H1 (cell line): ENCODE results near the gene METAP1D. TPM values are rescaled to one million over a fixed set of nuclear protein-coding genes. Genes with fewer than 3 reads are reported as not detected.

Source experiments
- CTCF ChIA-PET: fragments of 300-600 bp; sonication (Branson Sonifier 250); formaldehyde crosslinking; loops from one replicate; lab custom pipeline; 2021; ENCODE audit not compliant: partially characterized antibody; lab: Charles Lee
- POLR2A ChIA-PET: fragments of 300-600 bp; sonication (Branson Sonifier 250); formaldehyde crosslinking; loops from one replicate; lab custom pipeline; 2021; ENCODE audit warnings: inconsistent platforms; ENCODE audit not compliant: partially characterized antibody; lab: Charles Lee
- DNase-seq, 2 experiments: peaks; one replicate each; pipeline versions ENCODE4 v3.0.0 to v3.0.0-alpha.2; 2010 to 2022; ENCODE audit warnings: low spot score in 2 of 2, low read depth in 1 of 2, mixed read lengths in 1 of 2
- FAIRE-seq: peaks from 2 replicates; lab custom pipeline; 2011; peaks lifted over from hg19 to GRCh38; lab: Jason Lieb, UNC
- H2AFZ ChIP-seq: 2 replicates; pipeline ENCODE4 v1.8.1; 2012; ENCODE audit warnings: low read length, inconsistent platforms
- H2AK5ac ChIP-seq: 2 replicates; pipeline ENCODE4 v1.6.1; 2013; ENCODE audit warnings: low read depth, low read length
- H2BK120ac ChIP-seq: replicated peaks from 2 replicates; pipeline ENCODE3; 2013; ENCODE audit warnings: low read depth, low read length, inconsistent platforms
- H2BK12ac ChIP-seq: 2 replicates; pipeline ENCODE4 v1.6.1; 2013; ENCODE audit warnings: low read depth, low read length
- H2BK15ac ChIP-seq: 2 replicates; pipeline ENCODE4 v1.6.1; 2013; ENCODE audit warnings: low read length
- H2BK20ac ChIP-seq: 2 replicates; pipeline ENCODE4 v1.6.1; 2013; ENCODE audit warnings: low read length
- H2BK5ac ChIP-seq: 2 replicates; pipeline ENCODE4 v1.6.1; 2013; ENCODE audit warnings: low read depth, low read length
- H3K14ac ChIP-seq: 2 replicates; pipeline ENCODE4 v1.6.1; 2013; ENCODE audit warnings: inconsistent platforms; ENCODE audit not compliant: insufficient read length
- H3K18ac ChIP-seq: 2 replicates; pipeline ENCODE4 v1.6.1; 2013; ENCODE audit warnings: low read length; ENCODE audit errors: extremely low read depth
- H3K23ac ChIP-seq: 2 replicates; pipeline ENCODE4 v1.6.1; 2013; ENCODE audit warnings: inconsistent platforms; ENCODE audit not compliant: insufficient read length
- H3K23me2 ChIP-seq: 2 replicates; pipeline ENCODE4 v1.6.1; 2013; ENCODE audit warnings: low read depth, low read length
- H3K27ac ChIP-seq: 2 replicates; pipeline ENCODE4 v1.6.1; 2011; ENCODE audit warnings: low read depth, low read length, inconsistent platforms
- H3K27me3 ChIP-seq, 4 experiments: replicated peaks in 1 of 4; 1 replicate in 1 of 4; 2 replicates in 3 of 4; pipeline versions ENCODE4 v1.6.1 to v1.8.1; 2011 to 2013; ENCODE audit warnings: low read length in 3 of 4, mild to moderate bottlenecking in 3 of 4, inconsistent platforms in 2 of 4, mixed read lengths in 2 of 4, moderate library complexity in 1 of 4; ENCODE audit not compliant: control insufficient read depth in 3 of 4, insufficient read depth in 3 of 4; ENCODE audit errors: extremely low read depth in 1 of 4
- H3K36me3 ChIP-seq, 4 experiments: 2 replicates each; pipeline versions ENCODE4 v1.6.1 to v1.8.1; 2011 to 2013; ENCODE audit warnings: mild to moderate bottlenecking in 4 of 4, low read length in 3 of 4, moderate library complexity in 2 of 4, control low read depth in 1 of 4, inconsistent platforms in 1 of 4; ENCODE audit not compliant: insufficient read depth in 4 of 4, control insufficient read depth in 2 of 4
- H3K4ac ChIP-seq: replicated peaks from 2 replicates; pipeline ENCODE3; 2013; ENCODE audit warnings: low read length, low read depth, mixed read lengths, inconsistent platforms; ENCODE audit not compliant: insufficient read length
- H3K4me1 ChIP-seq, 4 experiments: replicated peaks in 1 of 4; 1 replicate in 1 of 4; 2 replicates in 3 of 4; pipeline versions ENCODE4 v1.6.1 to v1.8.1; 2011 to 2013; ENCODE audit warnings: low read length in 3 of 4, inconsistent platforms in 2 of 4, mixed read lengths in 1 of 4; ENCODE audit not compliant: insufficient read depth in 4 of 4, control insufficient read depth in 3 of 4
- H3K4me2 ChIP-seq, 2 experiments: 2 replicates each; pipeline versions ENCODE4 v1.6.1 to v1.8.1; 2011 to 2013; ENCODE audit warnings: low read depth in 2 of 2, low read length in 2 of 2, control low read depth in 1 of 2, inconsistent platforms in 1 of 2, mild to moderate bottlenecking in 1 of 2; ENCODE audit not compliant: insufficient read depth in 1 of 2
- H3K4me3 ChIP-seq, 4 experiments: fragments of 200-600, 300-600 bp in 1 of 4; sonication (generic), shearing (Covaris generic), sonication (Bioruptor Twin) in 1 of 4; 2 replicates each; pipeline versions ENCODE4 v1.5.1 to v1.8.1; 2011 to 2016; ENCODE audit warnings: low read length in 4 of 4, low read depth in 3 of 4, control low read depth in 2 of 4, inconsistent platforms in 2 of 4, mild to moderate bottlenecking in 2 of 4, mixed read lengths in 1 of 4, moderate library complexity in 1 of 4; ENCODE audit not compliant: insufficient read depth in 2 of 4; ENCODE audit errors: extremely low read depth in 1 of 4
- H3K56ac ChIP-seq: replicated peaks from 2 replicates; pipeline ENCODE3; 2013; ENCODE audit warnings: low read depth, mild to moderate bottlenecking, mixed read lengths, low read length, inconsistent platforms; ENCODE audit not compliant: insufficient read length
- H3K79me1 ChIP-seq: 2 replicates; pipeline ENCODE4 v1.6.1; 2013; ENCODE audit warnings: low read depth, low read length, control low read depth
- H3K79me2 ChIP-seq, 2 experiments: 2 replicates each; pipeline versions ENCODE4 v1.6.1 to v1.8.1; 2012 to 2013; ENCODE audit warnings: low read length in 2 of 2, mild to moderate bottlenecking in 2 of 2, inconsistent platforms in 1 of 2; ENCODE audit not compliant: insufficient read depth in 2 of 2, control insufficient read depth in 1 of 2
- H3K9ac ChIP-seq, 4 experiments: replicated peaks in 1 of 4; 1 replicate in 1 of 4; 2 replicates in 3 of 4; pipeline versions ENCODE4 v1.6.1 to v1.8.1; 2011 to 2013; ENCODE audit warnings: low read depth in 3 of 4, low read length in 3 of 4, control low read depth in 2 of 4, mild to moderate bottlenecking in 2 of 4, moderate library complexity in 2 of 4, inconsistent platforms in 1 of 4; ENCODE audit errors: extremely low read depth in 1 of 4
- H3K9me3 ChIP-seq, 2 experiments: 2 replicates each; pipeline versions ENCODE4 v1.6.1 to v1.8.1; 2012 to 2013; ENCODE audit warnings: mild to moderate bottlenecking in 2 of 2, moderate library complexity in 2 of 2, control low read depth in 1 of 2, inconsistent platforms in 1 of 2, low read depth in 1 of 2, low read length in 1 of 2, mixed read lengths in 1 of 2; ENCODE audit not compliant: insufficient read depth in 2 of 2
- H4K20me1 ChIP-seq, 2 experiments: replicated peaks in 1 of 2; 2 replicates each; pipeline versions ENCODE3 to v1.8.1; 2011 to 2013; ENCODE audit warnings: inconsistent platforms in 2 of 2, low read length in 2 of 2, mild to moderate bottlenecking in 1 of 2; ENCODE audit not compliant: insufficient read depth in 2 of 2, control insufficient read depth in 1 of 2
- H4K5ac ChIP-seq: 2 replicates; pipeline ENCODE4 v1.6.1; 2013; ENCODE audit warnings: low read length, low read depth, mixed read lengths, inconsistent platforms; ENCODE audit not compliant: insufficient read length
- H4K8ac ChIP-seq: 2 replicates; pipeline ENCODE4 v1.8.0; 2013; ENCODE audit warnings: mild to moderate bottlenecking, moderate library complexity, low read length, inconsistent platforms; ENCODE audit not compliant: insufficient read depth; ENCODE audit errors: extremely low read depth
- H4K91ac ChIP-seq: replicated peaks from 2 replicates; pipeline ENCODE3; 2013; ENCODE audit warnings: low read length, mixed read lengths, inconsistent platforms; ENCODE audit not compliant: insufficient read length
- BCL11A ChIP-seq, 2 experiments: IDR thresholded peaks; one replicate each; pipeline ENCODE4 v1.6.1; 2011; ENCODE audit warnings: low read depth in 2 of 2, low read length in 2 of 2, mild to moderate bottlenecking in 2 of 2
- BRCA1 ChIP-seq: IDR thresholded peaks from 2 replicates; pipeline ENCODE4 v1.6.1; 2012; ENCODE audit warnings: low read depth, low read length, improper control_type of control experiment
- CHD1 ChIP-seq: IDR thresholded peaks from 2 replicates; pipeline ENCODE4 v1.6.1; 2012; ENCODE audit warnings: low read depth, low read length, improper control_type of control experiment
- CTCF ChIP-seq, 3 experiments: IDR thresholded peaks; 1 replicate in 2 of 3; 2 replicates in 1 of 3; pipeline versions ENCODE4 v1.5.1 to v1.6.1; 2011; ENCODE audit warnings: low read length in 3 of 3, mild to moderate bottlenecking in 3 of 3, inconsistent platforms in 2 of 3, low read depth in 1 of 3, moderate library complexity in 1 of 3; ENCODE audit not compliant: insufficient read depth in 1 of 3; ENCODE audit errors: control extremely low read depth in 1 of 3
- JUND ChIP-seq: IDR thresholded peaks from 2 replicates; pipeline ENCODE4 v1.6.1; 2011; ENCODE audit warnings: mild to moderate bottlenecking, improper control_type of control experiment, low read length
- KDM4A ChIP-seq: IDR thresholded peaks from one replicate; pipeline ENCODE4 v1.7.1; 2012; ENCODE audit warnings: low read depth, mild to moderate bottlenecking, moderate library complexity, low read length, inconsistent platforms; ENCODE audit not compliant: severe bottlenecking
- NANOG ChIP-seq: IDR thresholded peaks from 2 replicates; pipeline ENCODE4 v1.6.1; 2011; ENCODE audit warnings: low read length, low read depth, mild to moderate bottlenecking, inconsistent platforms; ENCODE audit not compliant: insufficient read depth, poor library complexity, severe bottlenecking
- NRF1 ChIP-seq: IDR thresholded peaks from 2 replicates; pipeline ENCODE4 v1.6.1; 2011; ENCODE audit warnings: mild to moderate bottlenecking, low read depth, low read length, improper control_type of control experiment
- PHF8 ChIP-seq: fragments of 200-600 bp; sonication (generic); conservative IDR thresholded peaks from 2 replicates; pipeline ENCODE4 v1.7.1; 2012; ENCODE audit warnings: low read depth, mild to moderate bottlenecking, inconsistent platforms, low read length, moderate library complexity
- TAF7 ChIP-seq: optimal IDR thresholded peaks from 2 replicates; pipeline ENCODE3; 2011; ENCODE audit warnings: low read depth, mild to moderate bottlenecking, inconsistent platforms, low read length, moderate library complexity, borderline replicate concordance
- TCF12 ChIP-seq: IDR thresholded peaks from 2 replicates; pipeline ENCODE4 v1.6.1; 2011; ENCODE audit warnings: low read depth, mild to moderate bottlenecking, low read length
- TEAD4 ChIP-seq: IDR thresholded peaks from 2 replicates; pipeline ENCODE4 v1.6.1; 2012; ENCODE audit warnings: low read depth, low read length, inconsistent platforms, mixed read lengths
- WGBS, 2 experiments: shearing (Covaris generic) in 1 of 2; methylation state at CpG; one replicate each; pipeline versions ENCODE4 v1.1.6 to v1.1.7; 2013 to 2015; ENCODE audit warnings: low lambda C conversion rate in 2 of 2, mixed read lengths in 2 of 2, inconsistent platforms in 1 of 2, low coverage in 1 of 2, missing lambda C conversion rate in 1 of 2; ENCODE audit not compliant: insufficient replicate concordance in 2 of 2, insufficient coverage in 1 of 2, insufficient read length in 1 of 2; ENCODE audit errors: extremely low coverage in 1 of 2, missing lambda C conversion rate in 1 of 2; 5-methylcytosine and 5-hydroxymethylcytosine counted together
- polyA plus RNA-seq, 7 experiments: library from polyadenylated mRNA; depleted of rRNA in 3 of 7; stranded (reverse) in 5 of 7; unstranded in 2 of 7; fragments of >200 nt in 5 of 7; fragments of 200-250 nt in 2 of 7; gene quantifications; 1 replicate in 5 of 7; 2 replicates in 1 of 7; 4 replicates in 1 of 7; pipeline versions ENCODE4 v1.2.1 to v1.2.3, GENCODE V29; 2011 to 2013; ENCODE audit warnings: missing spikeins in 2 of 7, mixed read lengths in 2 of 7
- total RNA-seq: library from RNA; stranded (reverse); fragmentation: NEBNext Ultra II Directional; extraction: Animal tissue kit (Norgen Biotek cat#: 25700); gene quantifications from 2 replicates; pipeline ENCODE4 v1.2.1, GENCODE V29; 2021

The METAP1D gene
- total and polyA plus RNA-seq, 2 of the 8 experiments (the other 6 are each of a cell fraction or from before 2014, with no cell fraction given), result 3.9 to 6.2 TPM

GRCh38 chr2:172073518-172073917 lies 73.8 kb downstream of the METAP1D start:
- CTCF ChIA-PET, result interaction anchor here (1.4 kb wide), 1 partner anchor 31 kb away, joined by 3 read pairs; no protein-coding TSS in a partner anchor
- H3K14ac ChIP-seq, result no peak overlapping the region
- H3K36me3 ChIP-seq, result no peaks in the 10 kb centered on the region; a peak in 1 of 8 replicates
- no peak overlapping the region for H2BK120ac ChIP-seq
- 97% methylated on average over 4 of the region's 4 CpGs; no CpG with 5 or more reads in 1 of the 2 experiments for WGBS, 2 experiments
- no peak overlapping the region for H2BK12ac ChIP-seq
- no peak overlapping the region for H3K23ac ChIP-seq
- H3K27me3 ChIP-seq, result peaks cover 3 to 9% (median 7%) of the 10 kb centered on the region in 4 experiments; a peak in 6 of 7 replicates
- no peak overlapping the region for H3K56ac ChIP-seq
- H3K18ac ChIP-seq, result no peak overlapping the region
- no peaks in the 10 kb centered on the region for H3K4me1 ChIP-seq
- no peak overlapping the region for H3K9ac ChIP-seq
- H4K8ac ChIP-seq, result no peak overlapping the region
- no peak overlapping the region for H2BK15ac ChIP-seq
- no peak overlapping the region for H2AK5ac ChIP-seq
- no peak overlapping the region for H4K5ac ChIP-seq
- H3K4me3 ChIP-seq, result no peak overlapping the region
- no peaks in the 10 kb centered on the region for H3K23me2 ChIP-seq
- no peaks in the 10 kb centered on the region for H4K20me1 ChIP-seq
- no peaks in the 10 kb centered on the region for H3K9me3 ChIP-seq
- FAIRE-seq, result no peak
- no peak for DNase-seq
- POLR2A ChIA-PET, result no interaction called here
- no peak overlapping the region for H4K91ac ChIP-seq
- H3K4me2 ChIP-seq, result no peak overlapping the region
- no peak overlapping the region for H3K4ac ChIP-seq
- no peak overlapping the region for H3K27ac ChIP-seq
- H2AFZ ChIP-seq, result no peak overlapping the region
- H2BK5ac ChIP-seq, result no peak overlapping the region
- H2BK20ac ChIP-seq, result no peak overlapping the region
- no peaks in the 10 kb centered on the region for H3K79me2 ChIP-seq
- no peaks in the 10 kb centered on the region for H3K79me1 ChIP-seq
- TF ChIP-seq BCL11A (IDR thresholded peaks at IDR 0.05; ENCODE audit: low read depth in 2 of 2, low read length in 2 of 2) (no peak), NRF1 (no peak), CHD1 (no peak), BRCA1 (no peak), NANOG (no peak), KDM4A (no peak), TAF7 (no peak), PHF8 (no peak), TEAD4 (no peak), JUND (no peak), TCF12 (no peak), CTCF (IDR thresholded peaks at IDR 0.05; ENCODE audit: control extremely low read depth in 1 of 3, insufficient read depth in 1 of 3, low read depth in 1 of 3, low read length in 3 of 3) (no peak)
